HepG2 (cell line): Measurements from ENCODE around the gene PDE3A. TPM values are rescaled to one million over a fixed set of nuclear protein-coding genes. Genes with fewer than 3 reads are reported as not detected.
A peak's percentile ranks its signal among the peaks of the same experiment; 100 is the strongest.

Experiments used
- ARID3A ChIP-seq: IDR thresholded peaks from 2 replicates; pipeline ENCODE4 v1.6.1; 2012; ENCODE audit warnings: low read depth, low read length, improper control_type of control experiment
- ATF4 ChIP-seq, 2 experiments: fragments of 450-650 bp in 1 of 2; sonication (generic) in 1 of 2; formaldehyde crosslinking; IDR thresholded peaks; 2 replicates each; pipeline versions ENCODE4 v1.5.0 to v1.8.0; 2020 to 2022; ENCODE audit warnings: mild to moderate bottlenecking in 1 of 2, missing genetic modification reagents in 1 of 2
- BCL6 ChIP-seq: IDR thresholded peaks from 2 replicates; pipeline ENCODE4 v1.6.1; 2016; ENCODE audit warnings: missing genetic modification reagents, missing compliant biosample characterization
- CEBPG ChIP-seq: IDR thresholded peaks from 2 replicates; pipeline ENCODE4 v1.6.1; 2016
- DR1 ChIP-seq: sonication (generic); formaldehyde crosslinking; IDR thresholded peaks from 2 replicates; pipeline ENCODE4 v1.8.0; 2021; ENCODE audit warnings: mild to moderate bottlenecking, missing genetic modification reagents, inconsistent platforms
- ELF3 ChIP-seq: IDR thresholded peaks from 2 replicates; pipeline ENCODE4 v1.6.1; 2016; ENCODE audit warnings: missing genetic modification reagents, missing compliant biosample characterization
- RAD21 ChIP-seq: fragments of 450-650 bp; formaldehyde crosslinking; IDR thresholded peaks from 2 replicates; pipeline ENCODE4 v1.5.0; 2020; ENCODE audit warnings: mild to moderate bottlenecking
- SMC3 ChIP-seq: IDR thresholded peaks from 2 replicates; pipeline ENCODE4 v1.6.1; 2011; ENCODE audit warnings: low read length, improper control_type of control experiment
- TMF1 ChIP-seq: sonication (generic); formaldehyde crosslinking; IDR thresholded peaks from 2 replicates; pipeline ENCODE4 v1.8.1; 2022; ENCODE audit warnings: low read depth, missing genetic modification reagents
- WIZ ChIP-seq: sonication (generic); formaldehyde crosslinking; IDR thresholded peaks from 2 replicates; pipeline ENCODE4 v1.5.1; 2020; ENCODE audit warnings: mild to moderate bottlenecking, missing genetic modification reagents
- ZBTB14 ChIP-seq: sonication (generic); formaldehyde crosslinking; IDR thresholded peaks from 2 replicates; pipeline ENCODE4 v1.4.0; 2020; ENCODE audit warnings: missing genetic modification reagents
- ZNF142 ChIP-seq: sonication (generic); formaldehyde crosslinking; IDR thresholded peaks from 2 replicates; pipeline ENCODE4 v1.4.0; 2020; ENCODE audit warnings: missing genetic modification reagents
- ZNF362 ChIP-seq: sonication (generic); formaldehyde crosslinking; IDR thresholded peaks from 2 replicates; pipeline ENCODE4 v1.4.0; 2020; ENCODE audit warnings: missing genetic modification reagents, mild to moderate bottlenecking, borderline replicate concordance
- ZNF766 ChIP-seq: sonication (generic); formaldehyde crosslinking; IDR thresholded peaks from 2 replicates; pipeline ENCODE4 v1.5.0; 2020; ENCODE audit warnings: missing genetic modification reagents, borderline replicate concordance
- ZNF792 ChIP-seq: IDR thresholded peaks from 2 replicates; pipeline ENCODE4 v1.6.1; 2016
- ZSCAN25 ChIP-seq: sonication (generic); formaldehyde crosslinking; IDR thresholded peaks from 2 replicates; pipeline ENCODE4 v1.8.0; 2022; ENCODE audit warnings: mild to moderate bottlenecking, missing genetic modification reagents
- polyA plus RNA-seq, 8 experiments: library from polyadenylated mRNA; depleted of rRNA in 3 of 8; stranded (reverse) in 7 of 8; unstranded in 1 of 8; fragments of >200 nt; fragmentation: Illumina TruSeq in 4 of 8; extraction: Trizol in 4 of 8; gene quantifications; 2 replicates each; pipeline versions ENCODE4 v1.2.1 to v1.2.3, GENCODE V29; 2011 to 2016; ENCODE audit warnings: low read depth in 4 of 8, missing spikeins in 1 of 8, mixed read lengths in 1 of 8; ENCODE audit not compliant: insufficient read depth in 1 of 8
- total RNA-seq, 5 experiments: library from RNA; depleted of rRNA; stranded (reverse); fragments of >200 nt; fragmentation: Illumina TruSeq; extraction: Trizol; gene quantifications; 2 replicates each; pipeline ENCODE4 v1.2.3, GENCODE V29; 2016; ENCODE audit warnings: low read depth in 1 of 5

Gene PDE3A
- total and polyA plus RNA-seq, 2 of the 13 experiments (the other 11 are each of a cell fraction or from before 2014, with no cell fraction given) = 0.77 to 1.5 TPM

GRCh38 chr12:20646239-20646827, 278.0 kb downstream of the PDE3A start (continued):
- peak; percentile 81 for TF ChIP-seq RAD21 (CRISPR knock-in tag)
- no peak for TF ChIP-seq ZNF792
- TF ChIP-seq ZNF362 (CRISPR knock-in tag) = no peak
- TF ChIP-seq DR1 (CRISPR knock-in tag) = no peak
- TF ChIP-seq ATF4 (CRISPR knock-in tag; IDR thresholded peaks at IDR 0.05) = no peak
- TF ChIP-seq ELF3 = 0 out of 2 replicates have a peak, but pooled peaks have one; percentile 23
- 0 out of 2 replicates have a peak, but pooled peaks have one; percentile 15 for TF ChIP-seq CEBPG
- TF ChIP-seq ZBTB14 = no peak
- peak; percentile 81 for TF ChIP-seq BCL6 (CRISPR knock-in tag)
- TF ChIP-seq ZNF766 (CRISPR knock-in tag) = no peak
- TF ChIP-seq WIZ = no peak
- no peak for TF ChIP-seq ARID3A
- no peak for TF ChIP-seq ZNF142 (CRISPR knock-in tag)
- no peak for TF ChIP-seq ZSCAN25
- TF ChIP-seq TMF1 (CRISPR knock-in tag) = no peak
- TF ChIP-seq SMC3 = peak; percentile 89
- TF ChIP-seq, all 625 proteins: peak for 10
